HFF-Myc (cell line): ENCODE results near the gene RPAP3.
"Not testable (repeated sequence)": the region's sequence is repeated elsewhere in the genome, so short reads cannot be mapped to it uniquely, and the experiment has no call there.

Experiments
- DNase-seq: peaks from one replicate; pipeline ENCODE4 v3.0.0-alpha.2; 2011; ENCODE audit warnings: low read depth; ENCODE audit errors: extremely low read depth
- H3K4me3 ChIP-seq: replicated peaks from 2 replicates; pipeline ENCODE4 v1.5.1; 2011; ENCODE audit warnings: low read depth, mild to moderate bottlenecking, control low read depth, low read length
- TF ChIP-seq, protein P1 (sequence below): IDR thresholded peaks from 2 replicates; pipeline ENCODE4 v1.5.1; 2012; ENCODE audit warnings: mild to moderate bottlenecking, low read depth, low read length, control low read depth; ENCODE audit errors: missing control alignments

RPAP3 gene

DNA sequence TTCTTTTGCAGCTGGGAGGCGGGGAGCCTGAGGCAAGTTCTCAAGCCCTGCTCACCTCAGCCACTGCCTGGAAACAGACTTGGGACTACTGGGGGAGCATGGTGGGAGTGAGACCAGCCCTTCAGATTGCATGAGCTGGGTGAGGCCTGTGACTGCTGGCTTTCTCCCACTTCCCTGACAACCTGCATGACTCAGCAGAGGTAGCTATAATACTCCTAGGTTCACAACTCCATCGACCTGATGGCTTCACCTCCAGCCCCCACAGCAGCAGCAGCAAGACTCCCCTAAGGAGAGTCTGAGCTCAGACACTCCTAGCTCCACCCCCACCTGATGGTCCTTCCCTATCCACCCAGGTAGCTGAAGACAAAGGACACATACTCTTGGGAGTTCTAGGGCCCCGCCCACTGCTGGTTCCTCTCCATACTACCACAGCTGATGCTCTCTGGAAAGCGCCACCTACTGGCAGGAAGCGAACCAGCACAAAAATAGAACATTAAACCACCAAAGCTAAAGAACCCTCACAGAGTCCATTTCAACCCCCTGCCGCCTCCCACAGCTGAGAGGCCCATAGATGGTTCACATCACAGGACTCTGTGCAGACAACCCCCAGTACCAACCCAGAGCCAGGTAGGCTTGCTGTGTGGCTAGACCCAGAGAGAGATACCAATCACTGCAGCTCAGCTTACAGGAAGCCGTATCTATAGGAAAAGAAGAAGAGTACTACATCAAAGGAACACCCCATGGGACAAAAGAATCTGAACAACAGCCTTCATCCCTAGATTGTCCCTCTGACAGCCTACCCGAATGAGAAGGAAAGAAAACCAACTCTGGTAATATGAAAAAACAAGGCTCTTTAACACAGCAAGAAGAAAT lies 68.7 kb downstream of the RPAP3 start:
- TF ChIP-seq, protein P1, sequence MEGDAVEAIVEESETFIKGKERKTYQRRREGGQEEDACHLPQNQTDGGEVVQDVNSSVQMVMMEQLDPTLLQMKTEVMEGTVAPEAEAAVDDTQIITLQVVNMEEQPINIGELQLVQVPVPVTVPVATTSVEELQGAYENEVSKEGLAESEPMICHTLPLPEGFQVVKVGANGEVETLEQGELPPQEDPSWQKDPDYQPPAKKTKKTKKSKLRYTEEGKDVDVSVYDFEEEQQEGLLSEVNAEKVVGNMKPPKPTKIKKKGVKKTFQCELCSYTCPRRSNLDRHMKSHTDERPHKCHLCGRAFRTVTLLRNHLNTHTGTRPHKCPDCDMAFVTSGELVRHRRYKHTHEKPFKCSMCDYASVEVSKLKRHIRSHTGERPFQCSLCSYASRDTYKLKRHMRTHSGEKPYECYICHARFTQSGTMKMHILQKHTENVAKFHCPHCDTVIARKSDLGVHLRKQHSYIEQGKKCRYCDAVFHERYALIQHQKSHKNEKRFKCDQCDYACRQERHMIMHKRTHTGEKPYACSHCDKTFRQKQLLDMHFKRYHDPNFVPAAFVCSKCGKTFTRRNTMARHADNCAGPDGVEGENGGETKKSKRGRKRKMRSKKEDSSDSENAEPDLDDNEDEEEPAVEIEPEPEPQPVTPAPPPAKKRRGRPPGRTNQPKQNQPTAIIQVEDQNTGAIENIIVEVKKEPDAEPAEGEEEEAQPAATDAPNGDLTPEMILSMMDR: peak; percentile 77
- DNase-seq: no peak
- H3K4me3 ChIP-seq: no peak overlapping the region

- H3K4me3 ChIP-seq: not testable (repeated sequence)
These were observed 70.1 kb downstream of the RPAP3 start for GRCh38 chr12:47635770-47636169.

GRCh38 chr12:47634127-47634526 lies 71.7 kb downstream of the RPAP3 start:
- no peak for DNase-seq
- H3K4me3 ChIP-seq: no peak overlapping the region
- TF ChIP-seq, protein P1: no peak

More at GRCh38 chr12:47635770-47636169, 70.1 kb downstream of the RPAP3 start:
- DNase-seq: not testable (repeated sequence)

DNA sequence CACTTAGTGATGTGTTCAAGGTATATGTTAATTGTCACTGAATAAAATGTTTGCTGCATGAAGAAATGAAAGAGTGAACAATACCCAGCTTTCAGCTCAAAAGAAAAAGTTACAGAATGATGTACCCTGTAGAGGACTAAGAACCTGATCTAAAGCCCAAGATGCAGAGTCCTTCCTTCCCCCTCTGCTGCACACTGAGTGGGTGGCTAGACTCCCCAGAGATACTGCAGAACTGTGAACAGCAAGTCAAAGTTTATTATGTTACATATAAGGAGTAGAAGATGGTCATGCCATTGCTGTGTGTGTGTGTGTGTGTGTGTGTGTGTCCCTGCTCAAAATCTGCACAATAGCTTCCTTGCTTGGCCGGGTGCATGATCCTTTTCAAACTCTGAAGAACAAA lies 83.9 kb downstream of the RPAP3 start:
- DNase-seq: no peak
- H3K4me3 ChIP-seq: no peak overlapping the region
- TF ChIP-seq, protein P1: no peak

DNA sequence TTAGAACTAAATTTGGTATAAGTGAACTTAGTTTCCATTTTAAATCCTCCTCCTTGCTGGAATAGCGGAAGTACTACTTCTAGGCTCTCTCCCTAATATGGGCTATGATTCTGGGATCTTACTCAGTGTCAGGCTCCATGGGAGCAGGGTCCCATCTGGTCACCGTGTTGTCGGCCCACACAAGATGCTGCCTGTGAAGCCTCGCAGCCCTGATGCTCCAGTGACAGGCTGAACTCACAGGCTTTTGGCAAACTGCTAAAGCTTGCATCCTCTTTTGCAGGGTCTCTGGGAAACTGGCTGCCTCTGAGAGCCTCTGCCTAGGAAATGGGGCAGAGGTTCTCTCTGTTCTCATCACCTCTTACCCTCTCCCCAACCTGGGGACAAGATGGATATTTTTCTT lies 88.4 kb downstream of the RPAP3 start:
- no peak overlapping the region for H3K4me3 ChIP-seq
- DNase-seq: no peak
- TF ChIP-seq, protein P1: no peak

DNA sequence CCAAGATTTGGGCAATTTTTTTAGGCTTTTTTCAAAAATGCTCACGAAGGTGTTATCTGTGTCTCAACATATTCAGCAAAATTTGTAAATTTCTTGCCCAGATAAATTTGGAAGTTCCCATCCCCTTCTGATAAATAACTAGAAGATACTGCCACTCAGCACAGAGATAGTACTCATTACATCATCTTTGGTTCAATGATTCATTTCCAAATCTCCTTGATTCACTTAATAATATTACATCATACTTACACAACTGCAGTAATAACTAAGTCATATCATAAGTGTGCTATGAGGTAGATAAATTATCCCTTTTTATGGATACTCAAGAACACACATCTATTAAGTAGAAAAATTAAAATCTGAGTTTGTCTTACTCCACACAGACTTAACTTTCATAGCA lies 89.4 kb downstream of the RPAP3 start:
- no peak for DNase-seq
- H3K4me3 ChIP-seq: no peak overlapping the region
- TF ChIP-seq, protein P1: no peak

DNA sequence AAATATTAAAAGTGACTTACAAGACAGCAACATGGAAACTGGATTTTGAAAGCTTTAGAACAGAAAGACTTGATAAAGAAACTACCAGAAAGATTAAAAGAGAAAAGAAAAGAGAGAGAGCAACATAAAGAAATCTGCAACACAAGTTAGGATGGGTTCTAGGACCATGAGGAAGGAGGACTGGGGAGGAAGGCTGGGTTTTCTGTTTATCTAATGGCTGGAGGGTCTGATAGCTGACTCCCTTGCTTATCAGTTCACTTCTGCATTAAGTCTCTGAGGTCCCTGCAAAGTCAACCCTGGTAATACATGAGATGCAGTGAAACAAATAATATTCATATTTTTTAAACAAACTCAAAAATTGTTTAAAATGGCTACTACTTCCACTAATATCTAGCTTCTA lies 90.1 kb downstream of the RPAP3 start:
- TF ChIP-seq, protein P1: no peak
- no peak overlapping the region for H3K4me3 ChIP-seq
- DNase-seq: no peak
